Embryonic facial prominence (tissue), 1 donor: ENCODE data around the gene ROR1.
"Not testable (repeated sequence)": the region's sequence is repeated elsewhere in the genome, so short reads cannot be mapped to it uniquely, and the experiment has no call there.

Source experiments
- DNase-seq: peaks from one replicate; pipeline ENCODE4 v3.0.0-alpha.2; 2016; ENCODE audit errors: extremely low spot score

ROR1 gene

GRCh38 chr1:63822540-63822939, 48.7 kb downstream of the ROR1 start:
- DNase-seq: no peak

- no peak for DNase-seq
Observed at GRCh38 chr1:63824451-63824850, 50.6 kb downstream of the ROR1 start.

GRCh38 chr1:63825111-63825510, 51.3 kb downstream of the ROR1 start:
- no peak for DNase-seq

- DNase-seq: not testable (repeated sequence)
Observed at GRCh38 chr1:63826246-63826861, 52.5 kb downstream of the ROR1 start.

- no peak for DNase-seq
Observed at GRCh38 chr1:63827411-63828321, 53.8 kb downstream of the ROR1 start.

- DNase-seq: no peak
Observed at GRCh38 chr1:63828322-63829044, 54.7 kb downstream of the ROR1 start.

- DNase-seq: no peak
Observed at GRCh38 chr1:63829349-63830327, 55.8 kb downstream of the ROR1 start.

- DNase-seq: no peak
Observed at GRCh38 chr1:63831409-63831808, 57.6 kb downstream of the ROR1 start.

GRCh38 chr1:63833363-63834119, 59.7 kb downstream of the ROR1 start:
- DNase-seq: no peak

GRCh38 chr1:63835128-63835527, 61.3 kb downstream of the ROR1 start:
- no peak for DNase-seq

- no peak for DNase-seq
Observed at GRCh38 chr1:63836374-63836773, 62.6 kb downstream of the ROR1 start.

GRCh38 chr1:63836830-63837229, 63.0 kb downstream of the ROR1 start:
- no peak for DNase-seq

- DNase-seq: no peak
Observed at GRCh38 chr1:63843010-63843409, 69.2 kb downstream of the ROR1 start.

GRCh38 chr1:63843884-63844283, 70.1 kb downstream of the ROR1 start:
- DNase-seq: no peak

- DNase-seq: no peak
Observed at GRCh38 chr1:63845346-63845745, 71.5 kb downstream of the ROR1 start.

- no peak for DNase-seq
Observed at GRCh38 chr1:63847308-63847910, 73.6 kb downstream of the ROR1 start.

GRCh38 chr1:63848733-63849132, 74.9 kb downstream of the ROR1 start:
- no peak for DNase-seq

GRCh38 chr1:63849149-63849548, 75.3 kb downstream of the ROR1 start:
- no peak for DNase-seq

GRCh38 chr1:63854091-63854490, 80.3 kb downstream of the ROR1 start:
- no peak for DNase-seq

- no peak for DNase-seq
Observed at GRCh38 chr1:63855942-63856341, 82.1 kb downstream of the ROR1 start.
